AG20443 (cell line): ENCODE measurements around the gene CDCA8.
A peak's percentile ranks its signal among the peaks of the same experiment; 100 is the strongest.
"Not testable (repeated sequence)": the region's sequence is repeated elsewhere in the genome, so short reads cannot be mapped to it uniquely, and the experiment has no call there.

Source experiments
- DNase-seq: peaks from one replicate; pipeline ENCODE4 v3.0.0; 2012; ENCODE audit warnings: low spot score, mixed read lengths

CDCA8 gene

DNA sequence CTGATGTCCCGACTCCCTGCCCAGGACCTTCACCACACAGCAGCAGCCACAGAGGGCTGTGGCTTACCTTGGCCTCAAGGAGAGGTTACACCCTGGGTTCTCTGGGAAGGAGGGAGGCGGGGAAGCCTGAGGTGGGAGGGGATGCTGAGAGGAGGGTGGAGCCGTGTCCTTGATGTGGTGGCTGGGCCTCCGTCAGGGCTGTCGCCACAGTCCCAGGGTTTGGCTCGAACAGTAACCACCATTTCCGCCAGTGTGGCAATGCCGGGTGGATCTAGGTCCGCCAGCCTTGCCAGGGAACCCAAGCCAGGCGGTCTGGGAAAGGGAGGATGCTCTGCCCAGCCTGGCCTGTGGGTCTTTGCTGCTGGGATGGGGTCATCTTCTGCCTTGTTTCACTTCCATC, 18.4 kb upstream of the CDCA8 start:
- DNase-seq: peak; percentile 55

DNA sequence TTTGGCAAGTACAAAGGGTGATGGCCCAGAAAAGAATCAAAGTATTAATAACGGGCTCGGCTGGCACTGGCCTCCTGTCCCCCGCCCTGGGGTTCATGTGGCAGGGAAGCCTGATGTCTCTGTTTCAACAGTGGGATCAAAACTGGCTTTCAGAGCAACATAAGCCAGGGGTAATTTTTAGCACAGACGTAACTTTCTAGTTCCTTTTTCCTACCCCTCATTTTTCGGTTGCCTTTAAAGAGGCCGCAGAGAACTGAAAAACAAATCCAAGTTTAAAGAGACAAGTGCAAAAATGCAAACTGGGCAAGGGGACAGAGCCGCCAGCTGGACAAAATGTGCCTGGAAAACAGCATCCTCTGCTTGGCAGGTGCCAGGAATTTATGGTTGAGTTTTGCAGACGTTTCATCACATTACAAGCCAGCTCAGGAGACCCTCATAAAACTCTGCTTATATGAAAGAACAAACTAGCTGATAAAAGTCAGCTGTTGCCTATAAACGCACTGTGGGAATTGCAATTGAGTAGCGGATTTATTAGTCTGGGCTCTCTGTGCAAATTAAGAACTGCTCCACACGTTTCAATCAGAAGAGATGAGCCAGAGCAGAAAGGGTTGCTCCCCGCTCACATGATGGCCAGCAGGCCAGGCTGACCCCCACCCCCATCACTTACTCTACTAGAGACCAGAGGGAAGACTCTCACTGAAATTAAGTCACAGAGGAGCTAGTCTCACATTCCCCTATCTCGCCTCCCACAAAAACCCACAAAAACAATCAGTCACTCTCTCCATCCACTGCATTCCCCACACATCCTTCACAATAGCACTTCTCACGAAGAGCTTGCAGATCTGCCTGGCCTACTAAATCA, 15.8 kb upstream of the CDCA8 start:
- DNase-seq: no peak

DNA sequence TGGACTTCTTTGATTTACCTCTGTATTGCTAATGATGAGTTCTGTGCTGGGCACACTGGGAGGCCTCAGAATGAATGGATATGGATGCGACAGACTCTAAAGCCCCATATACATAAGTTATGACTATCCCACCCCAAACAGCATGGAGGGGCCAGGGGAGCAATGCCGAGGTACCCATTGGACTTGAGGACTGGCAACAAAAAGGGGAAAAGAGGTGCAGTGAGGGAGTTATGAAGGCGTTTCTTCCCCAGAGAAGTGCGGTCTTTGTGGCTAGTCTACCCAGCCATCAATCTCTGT, 15.2 kb upstream of the CDCA8 start:
- DNase-seq: no peak

DNA sequence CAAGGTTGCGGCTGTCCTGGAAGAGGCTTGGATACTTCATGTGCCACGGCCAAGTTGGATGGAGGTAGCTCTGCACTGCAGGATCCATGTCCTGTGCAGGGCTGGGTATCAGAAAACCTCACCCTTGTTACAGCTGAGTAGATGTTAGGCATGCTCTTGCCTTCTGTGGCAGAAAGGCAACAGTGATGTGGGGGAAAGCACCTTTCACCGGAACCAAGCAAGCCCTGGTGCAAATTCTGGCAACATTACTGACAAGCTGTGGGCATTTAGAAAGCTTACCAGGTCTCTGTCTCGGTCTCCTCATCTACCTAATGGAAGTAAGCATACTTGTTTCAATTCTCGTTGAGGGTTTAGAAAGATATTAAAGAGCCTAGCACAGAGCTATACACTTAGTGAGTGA, 14.5 kb upstream of the CDCA8 start:
- DNase-seq: no peak

DNA sequence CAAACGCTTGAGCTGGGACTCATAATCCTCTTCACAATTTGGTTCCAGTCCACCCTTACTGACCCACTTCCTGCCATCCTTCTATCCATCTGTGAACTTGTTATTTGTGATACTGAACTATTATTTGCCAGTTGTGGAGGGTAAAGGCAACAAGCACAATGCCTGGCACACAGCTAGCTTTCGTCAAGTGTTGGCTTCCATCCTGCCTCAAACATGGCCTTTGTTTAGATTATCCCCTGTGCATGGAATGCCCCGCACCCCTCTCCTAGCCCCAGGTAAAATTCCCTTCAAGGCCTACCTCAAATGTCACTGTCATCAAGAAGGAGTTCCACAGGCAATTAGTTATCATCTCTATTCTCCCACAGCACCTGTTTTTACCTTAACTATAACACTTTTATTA, 11.4 kb upstream of the CDCA8 start:
- no peak for DNase-seq

DNA sequence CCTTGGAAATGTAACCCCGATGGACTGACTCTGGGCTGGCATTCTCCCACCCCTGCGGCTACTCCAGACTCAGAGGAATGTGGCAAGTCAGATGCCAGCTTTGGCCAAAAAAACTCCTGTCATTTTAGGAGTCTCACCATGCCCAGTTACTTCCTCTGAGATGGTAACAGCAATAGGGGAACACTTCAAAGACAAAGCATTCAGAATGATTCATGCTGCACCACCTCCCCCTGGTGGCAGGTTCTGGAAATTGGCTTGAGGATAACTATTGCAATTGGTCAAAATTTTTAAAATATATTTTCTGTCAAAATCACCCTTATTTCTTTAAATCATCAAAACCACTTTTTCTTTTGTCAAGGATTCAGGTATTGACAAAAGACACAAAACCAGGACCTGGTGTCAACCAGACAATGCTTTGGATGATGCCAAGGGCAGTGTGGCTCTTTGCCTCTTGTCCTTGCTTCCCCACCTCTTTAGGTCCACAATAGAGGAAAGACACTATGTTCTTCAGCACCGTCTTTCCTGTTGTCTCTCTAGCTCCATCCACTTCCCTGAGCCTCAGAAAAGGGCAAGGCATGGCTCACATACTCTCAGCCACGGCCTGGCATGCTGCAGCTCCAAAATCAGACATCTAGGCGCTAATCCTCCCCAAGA, 9.9 kb upstream of the CDCA8 start:
- peak; percentile 73 for DNase-seq

DNA sequence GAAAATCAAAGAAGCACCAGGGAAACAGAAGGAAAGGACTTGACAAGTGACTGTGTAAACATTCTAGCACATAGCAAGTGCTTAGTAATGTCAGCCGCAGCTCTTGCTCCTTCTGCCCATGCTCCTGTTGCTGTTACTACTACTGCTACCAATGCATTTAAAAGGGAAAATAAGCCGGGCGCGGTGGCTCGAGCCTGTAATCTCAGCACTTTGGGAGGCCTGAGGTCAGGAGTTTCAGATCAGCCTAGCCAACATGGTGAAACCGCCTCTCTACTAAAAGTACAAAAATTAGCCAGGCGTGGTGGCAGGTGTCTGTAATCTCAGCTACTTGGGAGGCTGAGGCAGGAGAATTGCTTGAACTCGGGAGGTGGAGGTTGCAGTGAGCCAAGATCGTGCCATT, 8.1 kb upstream of the CDCA8 start:
- not testable (repeated sequence) for DNase-seq

DNA sequence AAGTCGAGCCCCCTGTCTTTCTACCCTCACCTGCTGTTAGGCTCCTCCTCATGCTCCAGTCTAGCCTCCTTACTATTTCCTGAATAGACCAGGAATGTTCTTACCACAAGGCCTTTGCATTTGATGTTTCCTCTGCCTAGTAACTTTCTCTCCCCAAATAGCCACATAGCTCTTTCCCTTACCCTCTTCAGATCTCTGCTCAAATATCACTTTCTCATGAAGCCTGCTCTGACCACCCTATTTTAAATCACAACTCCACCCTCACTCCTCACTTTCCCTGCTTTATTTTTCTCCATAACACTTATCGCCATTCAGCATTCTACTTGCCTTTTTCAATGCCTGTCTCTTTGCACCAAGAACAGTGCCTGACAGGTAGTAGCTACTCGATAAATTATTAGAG, 6.6 kb upstream of the CDCA8 start:
- no peak for DNase-seq

DNA sequence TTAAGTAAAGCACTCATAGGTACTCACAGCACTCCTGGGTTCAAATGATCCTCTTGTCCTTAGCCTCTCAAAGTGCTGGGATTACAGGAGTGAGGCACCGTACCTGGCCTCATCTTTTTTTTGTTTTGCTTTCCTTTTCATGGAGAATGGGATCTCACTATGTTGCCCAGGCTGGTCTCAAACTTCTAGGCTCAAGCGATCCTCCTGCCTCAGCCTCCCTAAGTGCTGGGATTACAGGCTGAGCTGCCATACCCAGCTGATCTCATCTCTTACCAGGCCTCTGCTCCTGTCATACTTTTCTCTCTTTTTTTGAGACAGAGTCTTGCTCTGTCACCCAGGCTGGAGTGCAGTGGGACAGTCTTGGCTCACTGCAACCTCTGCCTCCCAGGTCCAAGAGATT, 4.6 kb upstream of the CDCA8 start:
- not testable (repeated sequence) for DNase-seq

DNA sequence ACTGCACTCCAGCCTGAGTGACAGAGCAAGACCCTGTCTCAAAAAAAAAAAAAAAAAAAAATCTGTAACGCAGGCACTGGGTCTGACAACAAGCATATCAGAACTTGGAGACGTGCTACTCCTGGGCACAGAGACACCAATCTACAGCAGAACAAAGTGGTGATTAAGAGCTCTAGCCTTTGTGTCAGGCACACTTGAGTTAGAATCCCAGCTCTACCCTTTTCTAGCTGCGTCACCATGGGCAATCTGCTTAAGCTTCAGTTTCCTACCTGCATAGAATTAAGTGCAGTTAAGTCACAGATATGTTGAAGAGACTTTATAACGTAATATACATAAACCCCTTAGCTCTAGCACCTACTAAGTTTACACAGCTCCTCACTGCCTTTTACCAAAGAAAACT, 3.4 kb upstream of the CDCA8 start:
- no peak for DNase-seq

DNA sequence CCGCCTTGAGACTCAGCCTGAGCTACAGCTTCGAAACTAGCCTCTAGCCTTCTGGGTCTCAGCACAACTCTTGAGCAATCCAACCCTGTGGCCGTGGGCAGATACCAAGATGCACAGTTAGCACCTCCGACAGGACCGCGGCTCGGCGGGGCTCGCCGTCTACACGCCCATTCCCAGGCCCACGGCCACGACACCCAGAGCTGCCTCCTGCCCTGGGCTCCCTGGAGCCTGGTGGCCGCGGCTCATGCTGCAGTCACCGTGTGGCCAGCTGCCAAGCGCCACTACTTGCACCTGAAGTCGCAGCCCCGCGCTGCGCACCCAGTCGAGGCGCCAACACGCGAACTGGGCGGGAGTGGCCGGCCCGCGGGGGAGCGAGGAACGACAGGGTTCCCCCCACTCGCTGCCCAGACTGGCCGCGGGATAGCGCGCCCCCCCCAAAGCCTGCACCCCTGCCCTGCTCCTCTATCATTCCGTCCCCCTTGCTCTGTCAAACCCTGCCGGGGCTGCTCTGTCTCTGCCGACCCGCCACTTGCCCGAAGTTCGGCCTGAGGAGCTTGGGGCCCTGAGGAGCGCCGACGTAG, 729 bp upstream of the CDCA8 start:
- peak; percentile 24 for DNase-seq

DNA sequence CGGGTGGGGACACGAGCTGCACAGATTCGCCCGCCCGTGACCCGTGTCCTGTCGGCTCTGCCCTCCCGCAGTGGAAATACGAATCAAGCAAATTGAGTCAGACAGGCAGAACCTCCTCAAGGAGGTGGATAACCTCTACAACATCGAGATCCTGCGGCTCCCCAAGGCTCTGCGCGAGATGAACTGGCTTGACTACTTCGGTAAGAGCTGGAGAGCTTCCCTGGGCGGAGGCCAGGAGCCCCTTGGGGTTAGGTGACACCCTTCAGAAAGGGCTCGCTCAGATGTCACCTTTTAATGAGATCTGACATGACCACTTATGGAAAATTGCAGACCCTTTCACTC, 489 bp downstream of the CDCA8 start:
- DNase-seq: no peak

DNA sequence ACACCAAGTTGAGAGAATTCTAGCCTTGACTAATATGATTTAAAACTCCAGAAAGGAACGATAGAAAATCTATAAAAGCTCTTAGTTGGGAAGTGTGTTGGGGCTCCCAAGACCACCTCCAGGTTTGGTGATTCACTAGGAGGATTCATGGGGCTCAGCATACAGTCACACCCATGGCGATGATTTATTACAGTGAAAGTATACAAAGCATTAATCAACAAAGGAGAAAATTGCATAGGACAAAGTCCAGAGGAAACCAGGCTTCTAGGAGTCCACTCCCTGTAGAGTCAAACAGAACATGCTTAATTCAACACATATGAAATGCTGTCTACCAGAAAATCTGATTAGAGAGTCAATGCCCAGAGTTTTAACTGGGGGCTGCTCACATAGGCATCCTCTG, 4.8 kb downstream of the CDCA8 start:
- DNase-seq: no peak

DNA sequence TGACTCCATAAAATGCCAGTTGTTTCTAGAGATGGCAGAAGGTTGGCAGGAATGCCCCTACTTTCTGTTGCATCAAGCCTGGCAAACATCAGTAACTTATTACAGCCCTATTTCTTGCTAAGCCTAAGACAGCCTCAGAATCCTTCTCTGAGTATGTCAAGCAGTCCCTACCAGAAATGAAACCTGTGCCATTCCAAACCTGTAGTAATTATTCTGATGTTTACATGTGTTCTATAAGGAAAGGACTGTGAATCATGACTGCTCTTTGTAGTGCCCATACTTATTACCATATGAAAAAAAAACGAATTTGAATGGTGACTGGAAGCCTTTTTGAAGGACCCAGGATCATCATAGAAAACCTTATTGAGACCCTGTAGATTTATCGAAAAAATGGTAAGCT, 5.4 kb downstream of the CDCA8 start:
- no peak for DNase-seq

DNA sequence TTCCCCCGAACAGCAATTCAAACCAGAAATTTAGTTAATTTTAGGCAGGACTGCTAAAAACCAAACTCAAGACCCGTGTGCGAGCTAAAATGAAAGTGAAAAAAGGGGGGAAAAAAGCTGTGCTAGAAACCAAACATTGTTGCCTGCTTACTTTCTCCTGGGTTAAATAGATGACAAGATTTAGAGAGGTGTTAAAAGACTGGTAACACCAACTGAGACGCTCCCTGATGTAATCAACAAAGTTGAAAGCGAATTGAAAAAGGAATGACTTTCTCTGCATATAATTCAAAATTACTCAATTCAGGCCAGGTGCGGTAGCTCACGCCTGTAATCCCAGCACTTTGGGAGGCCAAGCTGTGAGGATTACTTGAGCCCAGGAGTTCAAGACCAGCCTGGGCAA, 6.8 kb downstream of the CDCA8 start:
- no peak for DNase-seq

DNA sequence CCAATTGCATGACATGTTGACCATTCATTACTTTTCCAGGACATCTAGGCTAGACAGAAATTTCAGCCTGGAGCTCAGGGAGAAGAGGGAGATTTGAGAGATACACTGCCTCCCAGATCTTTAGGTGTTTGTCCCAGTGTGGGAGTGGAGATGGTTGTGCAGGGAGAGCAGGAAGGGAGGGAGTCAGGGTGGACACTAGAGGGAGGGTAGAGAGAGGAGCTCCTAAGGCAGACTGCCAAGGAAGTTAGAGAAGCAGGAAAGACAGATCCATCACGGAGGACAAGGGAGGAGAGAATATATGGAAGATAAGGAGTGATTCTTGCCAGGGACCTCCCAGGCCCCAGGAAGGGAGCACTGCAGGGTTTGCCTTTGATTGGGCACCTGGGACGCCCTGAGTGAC, 8.7 kb downstream of the CDCA8 start:
- DNase-seq: no peak

DNA sequence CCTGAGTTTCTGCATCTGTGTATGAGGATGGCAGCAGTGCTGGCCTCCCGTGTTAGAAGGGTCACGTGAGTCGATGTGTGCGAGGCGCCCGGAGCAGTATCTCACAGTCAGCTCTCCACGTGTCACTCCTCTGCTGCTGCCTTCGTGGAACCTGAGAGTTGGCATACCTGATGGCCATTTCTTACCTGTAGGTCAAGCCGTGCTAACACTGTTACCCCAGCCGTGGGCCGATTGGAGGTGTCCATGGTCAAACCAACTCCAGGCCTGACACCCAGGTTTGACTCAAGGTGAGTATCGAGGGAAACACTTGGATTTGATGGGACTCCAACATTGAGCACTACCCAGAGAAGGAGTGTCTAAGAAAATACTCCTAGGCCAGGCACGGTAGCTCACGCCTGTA, 10.7 kb downstream of the CDCA8 start:
- no peak for DNase-seq

DNA sequence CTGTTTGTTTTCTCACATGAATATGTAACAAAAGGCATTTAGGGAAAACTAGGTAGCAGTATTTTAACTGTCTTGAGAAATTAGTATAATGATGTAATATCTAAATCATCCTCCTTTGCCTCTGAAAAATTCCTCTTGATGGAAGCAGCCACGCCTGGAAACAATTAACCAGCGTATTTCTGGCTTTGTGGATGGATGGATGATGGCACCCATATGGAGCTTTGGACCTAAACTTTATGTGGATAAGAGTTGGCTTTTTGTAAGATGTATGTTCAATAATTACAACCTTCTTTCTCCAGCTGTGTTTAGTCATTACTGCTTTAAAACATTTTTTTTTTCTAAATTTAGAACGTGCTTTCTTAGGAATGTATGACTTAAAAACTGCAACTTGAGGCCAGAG, 12.7 kb downstream of the CDCA8 start:
- DNase-seq: peak; percentile 41

DNA sequence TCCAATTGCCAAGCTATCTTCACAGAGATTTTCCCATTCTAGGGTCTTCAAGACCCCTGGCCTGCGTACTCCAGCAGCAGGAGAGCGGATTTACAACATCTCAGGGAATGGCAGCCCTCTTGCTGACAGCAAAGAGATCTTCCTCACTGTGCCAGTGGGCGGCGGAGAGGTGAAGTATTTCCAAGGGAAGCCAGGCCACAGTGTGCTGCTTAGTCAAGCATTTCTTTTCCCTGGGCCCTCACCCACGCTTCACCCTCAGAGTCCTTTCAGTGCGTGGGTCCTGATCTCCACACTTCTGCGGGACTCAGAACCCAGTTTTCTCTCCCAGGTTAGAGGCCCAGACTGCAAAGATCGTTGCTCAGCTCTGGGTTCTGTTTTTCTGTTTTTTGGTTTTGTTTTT, 13.1 kb downstream of the CDCA8 start:
- no peak for DNase-seq

DNA sequence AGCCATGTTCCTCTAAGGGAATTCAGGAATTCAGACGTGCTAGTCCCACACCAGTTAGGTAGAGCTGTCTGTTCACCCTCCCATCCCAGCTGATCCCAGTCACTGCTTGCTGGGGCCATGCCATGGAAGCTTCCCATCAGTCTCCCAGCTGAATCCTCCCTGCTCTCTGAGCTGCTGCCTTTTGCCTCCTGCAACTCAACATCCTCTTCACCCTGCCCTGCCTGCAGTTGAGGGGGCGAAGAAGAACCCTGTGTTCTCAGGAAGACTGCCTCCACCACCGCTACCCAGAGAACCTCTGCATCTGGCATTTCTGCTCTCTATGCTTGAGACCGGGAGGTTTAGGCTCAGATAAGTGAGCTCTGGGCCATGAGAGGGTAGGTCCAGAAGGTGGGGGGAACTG, 16.2 kb downstream of the CDCA8 start:
- DNase-seq: no peak

DNA sequence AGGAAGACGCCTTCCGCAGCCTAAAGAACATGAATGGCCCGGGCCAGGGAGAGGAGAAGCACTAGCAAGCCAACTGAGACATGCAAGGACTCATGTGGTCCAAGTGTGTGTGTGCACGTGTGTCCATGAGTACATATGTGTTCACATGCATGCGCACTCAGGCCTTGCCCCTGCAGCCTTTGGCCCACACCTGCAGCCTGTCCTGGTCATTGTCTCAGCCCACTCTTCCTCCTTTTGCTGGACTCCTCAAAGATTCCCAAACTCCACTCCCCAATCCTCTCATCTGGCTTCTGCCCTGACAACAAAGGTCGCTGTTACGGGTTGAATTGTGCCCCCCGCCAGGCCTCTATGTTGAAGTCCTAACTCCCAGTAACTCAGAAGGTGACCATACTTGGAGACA, 21.9 kb downstream of the CDCA8 start:
- DNase-seq: no peak

DNA sequence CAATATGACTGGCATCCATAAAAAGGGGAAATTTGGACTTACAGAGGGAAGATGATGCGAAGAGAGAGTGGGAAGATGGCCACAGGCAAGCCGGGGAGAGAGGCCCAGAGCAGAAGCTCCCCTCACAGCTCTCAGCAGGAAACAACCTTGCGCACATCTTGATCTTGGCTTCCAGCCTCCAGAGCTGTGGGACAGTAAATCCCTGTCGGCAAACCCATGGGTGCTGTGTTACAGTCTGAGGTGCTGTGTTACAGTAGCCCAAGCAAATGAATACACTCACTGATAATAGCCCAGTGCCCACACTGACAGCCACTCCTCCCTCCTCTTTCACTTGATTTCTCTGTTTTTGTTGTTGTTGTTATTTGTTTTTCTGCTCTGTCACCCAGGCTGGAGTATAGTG, 22.4 kb downstream of the CDCA8 start:
- no peak for DNase-seq

DNA sequence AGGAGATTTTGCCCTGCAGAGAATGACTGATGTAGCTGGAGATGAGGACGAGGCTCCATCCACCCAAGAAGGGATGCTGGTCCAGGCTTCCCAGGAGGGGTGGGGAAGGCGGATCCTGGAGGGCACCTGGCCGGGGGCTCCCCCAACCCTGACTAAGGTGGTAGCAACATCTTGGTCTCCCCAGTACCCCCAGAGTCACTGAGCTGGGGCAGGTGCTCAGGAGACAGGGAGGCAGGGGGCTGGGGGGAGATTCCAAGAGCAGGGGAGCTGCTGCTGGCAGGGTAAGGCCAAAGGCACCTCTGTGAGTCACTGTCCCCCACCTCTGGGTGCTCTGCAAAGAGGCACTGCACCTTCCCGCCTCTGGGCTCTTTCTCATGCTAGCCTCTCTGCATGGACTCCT, 24.0 kb downstream of the CDCA8 start:
- no peak for DNase-seq

DNA sequence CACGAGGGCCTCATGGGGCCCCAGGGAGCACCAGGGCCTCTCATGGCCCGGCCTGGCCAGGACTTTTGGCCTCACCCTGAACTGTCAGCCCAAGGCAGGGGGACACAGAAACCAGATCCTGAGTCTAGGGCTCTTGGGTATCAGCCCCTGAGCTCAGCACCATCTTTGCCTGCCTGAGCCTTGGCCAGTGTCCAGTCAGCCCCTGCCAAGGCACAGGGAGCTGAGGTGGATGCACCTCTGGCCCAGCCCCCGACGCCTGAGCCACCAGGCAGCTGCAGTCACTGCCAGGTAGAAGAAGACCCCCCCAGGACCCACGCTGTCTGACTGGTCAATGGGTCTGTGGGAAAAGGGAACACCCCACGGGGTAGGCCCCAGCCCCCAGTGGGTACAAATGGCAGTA, 25.3 kb downstream of the CDCA8 start:
- DNase-seq: no peak
